ENCODE results near the gene AMH.
"Not testable (repeated sequence)": the region's sequence is repeated elsewhere in the genome, so short reads cannot be mapped to it uniquely, and the experiment has no call there.

- TF ChIP-seq POLR2A, CTCF (IDR thresholded peaks at IDR 0.05): not testable (repeated sequence)
These were observed 32.3 kb downstream of the AMH start for GRCh38 chr19:2281265-2282061.

All from adrenal gland (tissue), 5 donors.